Loucy (cell line): ENCODE data around the gene RALA.

Experiments used
- H2AFZ ChIP-seq: fragments of 200-600 bp; sonication (generic); 2 replicates; pipeline ENCODE4 v1.6.0; 2016; ENCODE audit warnings: antibody characterized with exemption, mild to moderate bottlenecking, low read length, moderate library complexity
- H3F3A ChIP-seq: fragments of 200-600 bp; 2 replicates; pipeline ENCODE4 v1.6.0; 2016; ENCODE audit warnings: antibody characterized with exemption, low read depth, mild to moderate bottlenecking
- H3K27me3 ChIP-seq: fragments of 200-600 bp; sonication (generic); 2 replicates; pipeline ENCODE4 v1.6.1; 2014; ENCODE audit warnings: low read length, mild to moderate bottlenecking; ENCODE audit not compliant: insufficient read depth, poor library complexity, severe bottlenecking
- H3K36me3 ChIP-seq: fragments of 200-600 bp; sonication (generic); 2 replicates; pipeline ENCODE4 v1.6.1; 2016; ENCODE audit warnings: low read length; ENCODE audit not compliant: insufficient read depth
- H3K4me1 ChIP-seq: fragments of 200-600 bp; sonication (generic); 2 replicates; pipeline ENCODE4 v1.5.1; 2014; ENCODE audit warnings: low read length, mild to moderate bottlenecking; ENCODE audit not compliant: insufficient read depth, poor library complexity, severe bottlenecking
- H3K4me2 ChIP-seq: fragments of 200-600 bp; sonication (generic); 2 replicates; pipeline ENCODE4 v1.6.0; 2014; ENCODE audit warnings: antibody characterized with exemption, low read length, low read depth, mild to moderate bottlenecking; ENCODE audit not compliant: poor library complexity, severe bottlenecking
- H3K4me3 ChIP-seq: fragments of 200-600 bp; sonication (generic); 2 replicates; pipeline ENCODE4 v1.5.1; 2014; ENCODE audit warnings: low read length, mild to moderate bottlenecking, mixed read lengths; ENCODE audit not compliant: poor library complexity, severe bottlenecking
- H3K79me2 ChIP-seq: fragments of 200-600 bp; sonication (generic); 2 replicates; pipeline ENCODE4 v1.6.1; 2014; ENCODE audit warnings: low read length; ENCODE audit not compliant: insufficient read depth
- H3K9ac ChIP-seq: fragments of 200-600 bp; sonication (generic); 2 replicates; pipeline ENCODE4 v1.6.0; 2014; ENCODE audit warnings: mild to moderate bottlenecking, low read depth, low read length, moderate library complexity; ENCODE audit not compliant: poor library complexity, severe bottlenecking
- H3K9me2 ChIP-seq: fragments of 200-600 bp; sonication (generic); replicated peaks from 2 replicates; pipeline ENCODE4 v1.6.1; 2016; ENCODE audit warnings: low read depth, low read length, mixed read lengths
- H3K9me3 ChIP-seq: fragments of 200-600 bp; sonication (generic); 2 replicates; pipeline ENCODE4 v1.6.1; 2014; ENCODE audit warnings: mild to moderate bottlenecking, antibody characterized with exemption, low read length, low read depth; ENCODE audit not compliant: insufficient read depth
- H4K20me1 ChIP-seq: fragments of 200-600 bp; sonication (generic); 2 replicates; pipeline ENCODE4 v1.6.0; 2014; ENCODE audit warnings: antibody characterized with exemption, low read length, mild to moderate bottlenecking; ENCODE audit not compliant: insufficient read depth, poor library complexity, severe bottlenecking
- CTCF ChIP-seq: fragments of 200-600 bp; sonication (generic); conservative IDR thresholded peaks from 2 replicates; pipeline ENCODE4 v1.5.1; 2014; ENCODE audit warnings: mild to moderate bottlenecking, antibody characterized with exemption, low read length
- EZH2phosphoT487 ChIP-seq: fragments of 200-600 bp; IDR thresholded peaks from 2 replicates; pipeline ENCODE4 v1.6.1; 2018; ENCODE audit warnings: antibody characterized with exemption, mild to moderate bottlenecking, moderate library complexity, borderline replicate concordance

Gene RALA

GRCh38 chr7:39661960-39662359 lies 38.6 kb downstream of the RALA start:
- H3K9me3 ChIP-seq, result peaks cover 5% of the 10 kb centered on the region; the same call in 1 of the 2 replicates

GRCh38 chr7:39663263-39663662 lies 39.9 kb downstream of the RALA start:
- no peaks in the 10 kb centered on the region for H4K20me1 ChIP-seq
- no peak overlapping the region for H3K4me2 ChIP-seq
- H3K9me2 ChIP-seq, result no peaks in the 10 kb centered on the region
- no peaks in the 10 kb centered on the region for H3F3A ChIP-seq
- H3K4me3 ChIP-seq, result no peak overlapping the region
- H3K4me1 ChIP-seq, result peaks cover 5% of the 10 kb centered on the region
- peaks cover 5% of the 10 kb centered on the region; the same call in 1 of the 2 replicates for H3K9me3 ChIP-seq
- peaks cover 28% of the 10 kb centered on the region; the same call in 1 of the 2 replicates for H3K79me2 ChIP-seq
- H3K9ac ChIP-seq, result no peak overlapping the region
- peaks cover 17% of the 10 kb centered on the region; the same call in 1 of the 2 replicates for H3K36me3 ChIP-seq
- H2AFZ ChIP-seq, result no peak overlapping the region
- TF ChIP-seq CTCF, result no peak
- TF ChIP-seq EZH2phosphoT487, result no peak
- H3K27me3 ChIP-seq, result no peaks in the 10 kb centered on the region

More at GRCh38 chr7:39661960-39662359, 38.6 kb downstream of the RALA start:
- no peak overlapping the region for H3K9ac ChIP-seq
- H3K4me3 ChIP-seq, result no peak overlapping the region
- peaks cover 17% of the 10 kb centered on the region; the same call in 1 of the 2 replicates for H3K36me3 ChIP-seq
- H3K27me3 ChIP-seq, result no peaks in the 10 kb centered on the region
- H3K9me2 ChIP-seq, result no peaks in the 10 kb centered on the region
- H3K4me2 ChIP-seq, result no peak overlapping the region
- no peak overlapping the region for H2AFZ ChIP-seq
- no peaks in the 10 kb centered on the region for H3F3A ChIP-seq
- H4K20me1 ChIP-seq, result no peaks in the 10 kb centered on the region
- no peak for TF ChIP-seq EZH2phosphoT487
- TF ChIP-seq CTCF, result no peak
- H3K79me2 ChIP-seq, result peaks cover 27% of the 10 kb centered on the region; the same call in 1 of the 2 replicates
- peaks cover 5% of the 10 kb centered on the region for H3K4me1 ChIP-seq

GRCh38 chr7:39664057-39664456 lies 40.7 kb downstream of the RALA start:
- H4K20me1 ChIP-seq, result no peaks in the 10 kb centered on the region
- H3K27me3 ChIP-seq, result no peaks in the 10 kb centered on the region
- no peak for TF ChIP-seq EZH2phosphoT487
- no peak for TF ChIP-seq CTCF
- no peak overlapping the region for H3K4me3 ChIP-seq
- peaks cover 28% of the 10 kb centered on the region; the same call in 1 of the 2 replicates for H3K79me2 ChIP-seq
- H3K4me1 ChIP-seq, result peaks cover 5% of the 10 kb centered on the region
- peaks cover 5% of the 10 kb centered on the region; the same call in 1 of the 2 replicates for H3K9me3 ChIP-seq
- H3K36me3 ChIP-seq, result peaks cover 17% of the 10 kb centered on the region; the same call in 1 of the 2 replicates
- H3K4me2 ChIP-seq, result no peak overlapping the region
- no peaks in the 10 kb centered on the region for H3K9me2 ChIP-seq
- no peaks in the 10 kb centered on the region for H3F3A ChIP-seq
- H2AFZ ChIP-seq, result no peak overlapping the region
- H3K9ac ChIP-seq, result no peak overlapping the region
